GM23248 (cell line): Measurements from ENCODE around the gene ADAM10. TPM values are rescaled to one million over a fixed set of nuclear protein-coding genes. Genes with fewer than 3 reads are reported as not detected.

Experiments
- DNase-seq: peaks from one replicate; pipeline ENCODE4 v3.0.0-alpha.2; 2015
- H2AFZ ChIP-seq: fragments of 200-600 bp; sonication (generic); 2 replicates; pipeline ENCODE4 v1.6.1; 2016; ENCODE audit warnings: antibody characterized with exemption
- H3F3A ChIP-seq: fragments of 200-600 bp; sonication (generic); 2 replicates; pipeline ENCODE4 v1.6.1; 2016; ENCODE audit warnings: mild to moderate bottlenecking, antibody characterized with exemption, mixed run types; ENCODE audit not compliant: insufficient read depth
- H3K27ac ChIP-seq: fragments of 200-600 bp; sonication (generic); 2 replicates; pipeline ENCODE4 v1.5.1; 2016; ENCODE audit warnings: mild to moderate bottlenecking
- H3K27me3 ChIP-seq: fragments of 200-600 bp; sonication (generic); replicated peaks from 2 replicates; pipeline ENCODE4 v1.6.1; 2016; ENCODE audit warnings: mild to moderate bottlenecking; ENCODE audit not compliant: insufficient read depth
- H3K36me3 ChIP-seq: fragments of 200-600 bp; sonication (generic); 2 replicates; pipeline ENCODE4 v1.6.1; 2016; ENCODE audit warnings: low read depth, mild to moderate bottlenecking
- H3K4me1 ChIP-seq: fragments of 200-600 bp; sonication (generic); 2 replicates; pipeline ENCODE4 v1.6.1; 2016; ENCODE audit warnings: mild to moderate bottlenecking; ENCODE audit not compliant: insufficient read depth
- H3K4me2 ChIP-seq: fragments of 200-600 bp; sonication (generic); one replicate; pipeline ENCODE4 v1.6.1; 2016; ENCODE audit warnings: mild to moderate bottlenecking; ENCODE audit not compliant: unreplicated experiment
- H3K4me3 ChIP-seq: fragments of 200-600 bp; sonication (generic); 2 replicates; pipeline ENCODE4 v1.5.1; 2016; ENCODE audit warnings: mild to moderate bottlenecking
- H3K79me2 ChIP-seq: fragments of 200-600 bp; sonication (generic); 2 replicates; pipeline ENCODE4 v1.6.1; 2016; ENCODE audit warnings: mild to moderate bottlenecking; ENCODE audit not compliant: insufficient read depth
- H3K9ac ChIP-seq: fragments of 200-600 bp; sonication (generic); 2 replicates; pipeline ENCODE4 v1.6.1; 2016; ENCODE audit warnings: mild to moderate bottlenecking
- H3K9me2 ChIP-seq: fragments of 200-600 bp; sonication (generic); 2 replicates; pipeline ENCODE4 v1.6.1; 2016; ENCODE audit warnings: mixed run types, mild to moderate bottlenecking, moderate library complexity; ENCODE audit not compliant: insufficient read depth
- H3K9me3 ChIP-seq: fragments of 200-600 bp; sonication (generic); one replicate; pipeline ENCODE4 v1.6.1; 2017; ENCODE audit warnings: low read depth
- H4K20me1 ChIP-seq: fragments of 200-600 bp; sonication (generic); 2 replicates; pipeline ENCODE4 v1.6.0; 2016; ENCODE audit not compliant: insufficient read depth
- EZH2 ChIP-seq: fragments of 200-600 bp; sonication (generic); IDR thresholded peaks from 2 replicates; pipeline ENCODE4 v1.6.1; 2018; ENCODE audit warnings: antibody characterized with exemption, mild to moderate bottlenecking; ENCODE audit not compliant: insufficient read depth, poor library complexity, severe bottlenecking
- EZH2phosphoT487 ChIP-seq: fragments of 200-600 bp; sonication (generic); IDR thresholded peaks from 2 replicates; pipeline ENCODE4 v1.6.1; 2018; ENCODE audit warnings: antibody characterized with exemption, moderate library complexity, mild to moderate bottlenecking, low read depth; ENCODE audit not compliant: insufficient read depth
- WGBS, 2 experiments: methylation state at CpG; one replicate each; pipeline ENCODE4 v1.1.6; 2015 to 2017; ENCODE audit warnings: low lambda C conversion rate in 2 of 2, low coverage in 1 of 2; ENCODE audit errors: missing lambda C conversion rate in 2 of 2; 5-methylcytosine and 5-hydroxymethylcytosine counted together
- in situ Hi-C: fragments of 300-500 bp; cut with MboI; formaldehyde crosslinking; loops from 2 replicates; pipeline ENCODE4 v1.15.0; 2020
- polyA plus RNA-seq: library from polyadenylated mRNA; unstranded; fragments of >200 nt; fragmentation: Nextera tagmentation; extraction: Ambion mirVana; gene quantifications from 2 replicates; pipeline ENCODE4 v1.2.1, GENCODE V29; 2016
- small RNA-seq: library from RNA; depleted of rRNA; stranded (forward); fragments of <200 nt; gene quantifications from one replicate; pipeline ENCODE3, GENCODE V24; 2014; ENCODE audit warnings: low read depth, low replicate concordance
- total RNA-seq: library from RNA; depleted of rRNA; stranded (reverse); fragments of >200 nt; shearing (Covaris generic); gene quantifications from 2 replicates; pipeline ENCODE4 v1.2.3, GENCODE V29; 2014; rRNA removed

Gene ADAM10
- total and polyA plus RNA-seq, 2 experiments from 2014 or later, result 171 to 190 TPM

GRCh38 chr15:58543664-58544335 lies 205.7 kb downstream of the ADAM10 start:
- no peak overlapping the region for H3K9ac ChIP-seq
- 87 to 91% methylated on average over 17 of the region's 17 CpGs for WGBS, 2 experiments
- H3K9me3 ChIP-seq, result no peaks in the 10 kb centered on the region
- no peaks in the 10 kb centered on the region for H3K9me2 ChIP-seq
- in situ Hi-C loops, result no loop called here
- no peaks in the 10 kb centered on the region for H4K20me1 ChIP-seq
- H3F3A ChIP-seq, result peaks cover 15% of the 10 kb centered on the region
- no peaks in the 10 kb centered on the region for H3K27me3 ChIP-seq
- no peaks in the 10 kb centered on the region for H3K79me2 ChIP-seq
- no peak overlapping the region for H3K27ac ChIP-seq
- peaks cover 23% of the 10 kb centered on the region for H3K4me1 ChIP-seq
- no peak for TF ChIP-seq EZH2
- TF ChIP-seq EZH2phosphoT487, result no peak
- H3K36me3 ChIP-seq, result no peaks in the 10 kb centered on the region
- no peak overlapping the region for H3K4me2 ChIP-seq
- no peak overlapping the region for H3K4me3 ChIP-seq
- no peak for DNase-seq
- no peak overlapping the region for H2AFZ ChIP-seq

- no peak for DNase-seq
- Histone ChIP-seq H3K4me2 (no peak overlapping the region), H3K36me3 (no peaks in the 10 kb centered on the region), H3K9me3 (no peaks in the 10 kb centered on the region), H3K9me2 (no peaks in the 10 kb centered on the region), H3F3A (no peaks in the 10 kb centered on the region; the same call in 1 of the 2 replicates), H3K4me3 (no peak overlapping the region), H3K79me2 (no peaks in the 10 kb centered on the region), H3K9ac (no peak overlapping the region), H4K20me1 (no peaks in the 10 kb centered on the region), H3K4me1 (peaks cover 4% of the 10 kb centered on the region), H3K27ac (no peak overlapping the region), H3K27me3 (no peaks in the 10 kb centered on the region), H2AFZ (no peak overlapping the region)
- WGBS, 2 experiments, result 88 to 89% methylated on average over 20 to 22 of the region's 22 CpGs
- in situ Hi-C loops, result no loop called here
- TF ChIP-seq EZH2phosphoT487, result no peak
- no peak for TF ChIP-seq EZH2
These were observed 208.0 kb downstream of the ADAM10 start for GRCh38 chr15:58541410-58542087.

- Histone ChIP-seq H3K4me3 (no peak overlapping the region), H4K20me1 (no peaks in the 10 kb centered on the region), H3K36me3 (no peaks in the 10 kb centered on the region), H3K9ac (no peak overlapping the region), H3K9me3 (no peaks in the 10 kb centered on the region), H3K27ac (no peak overlapping the region), H3K27me3 (no peaks in the 10 kb centered on the region), H3K79me2 (no peaks in the 10 kb centered on the region), H2AFZ (no peak overlapping the region), H3K4me2 (no peak overlapping the region), H3F3A (no peaks in the 10 kb centered on the region), H3K4me1 (no peaks in the 10 kb centered on the region), H3K9me2 (no peaks in the 10 kb centered on the region)
- WGBS, 2 experiments, result 50 to 63% methylated on average over 1 of the region's 1 CpG
- in situ Hi-C loops, result no loop called here
- TF ChIP-seq EZH2, result no peak
- TF ChIP-seq EZH2phosphoT487, result no peak
- no peak for DNase-seq
These were observed 210.0 kb downstream of the ADAM10 start for GRCh38 chr15:58539548-58539947.

- TF ChIP-seq EZH2 (no peak), EZH2phosphoT487 (no peak)
- H3K4me1 ChIP-seq, result no peaks in the 10 kb centered on the region
- no peaks in the 10 kb centered on the region for H3K9me3 ChIP-seq
- no peak overlapping the region for H3K27ac ChIP-seq
- H3K36me3 ChIP-seq, result no peaks in the 10 kb centered on the region
- WGBS, 2 experiments, result 93 to 95% methylated on average over 3 of the region's 3 CpGs
- no peak for DNase-seq
- H3K27me3 ChIP-seq, result no peaks in the 10 kb centered on the region
- no peak overlapping the region for H3K9ac ChIP-seq
- no peaks in the 10 kb centered on the region for H3F3A ChIP-seq
- no peaks in the 10 kb centered on the region for H3K79me2 ChIP-seq
- no peak overlapping the region for H3K4me3 ChIP-seq
- in situ Hi-C loops, result no loop called here
- no peaks in the 10 kb centered on the region for H3K9me2 ChIP-seq
- H3K4me2 ChIP-seq, result no peak overlapping the region
- H4K20me1 ChIP-seq, result no peaks in the 10 kb centered on the region
- no peak overlapping the region for H2AFZ ChIP-seq
These were observed 210.6 kb downstream of the ADAM10 start for GRCh38 chr15:58538901-58539300.

Small RNA genes lying within 50 kb of the gene (small RNA-seq; reads per million reads assigned to genes)
- gene AC091046.1, result not detected
- gene RF00012, result not detected

Other genes starting within 250 kb of the ADAM10 start
- 26.9 and 28.7 TPM in 2 replicates for gene MINDY2, start 21.6 kb upstream of the ADAM10 start, total RNA-seq
- gene MINDY2, start 21.6 kb upstream of the ADAM10 start, polyA plus RNA-seq, result 47.1 and 50.2 TPM in 2 replicates
- gene SLTM, start 184.0 kb upstream of the ADAM10 start, total RNA-seq, result 31.4 and 47.2 TPM in 2 replicates
- 54.3 and 58.9 TPM in 2 replicates for gene SLTM, start 184.0 kb upstream of the ADAM10 start, polyA plus RNA-seq
- 17.8 and 27.9 TPM in 2 replicates for gene RNF111, start 238.0 kb upstream of the ADAM10 start, total RNA-seq
- 22.6 and 24.4 TPM in 2 replicates for gene RNF111, start 238.0 kb upstream of the ADAM10 start, polyA plus RNA-seq